ENCODE results near the gene NEUROG1. TPM values are rescaled to one million over a fixed set of nuclear protein-coding genes. Genes with fewer than 3 reads are reported as not detected.

Gene NEUROG1
- polyA plus RNA-seq, 3 donors: not detected

GRCh38 chr5:135504376-135504775 is 31.4 kb downstream of the NEUROG1 start:
- H3K36me3 Mint-ChIP-seq: peaks cover 0 to 2% of the 10 kb centered on the region in 2 donors
- peaks cover 31 to 46% (median 38%) of the 10 kb centered on the region in 3 donors for H3K27me3 Mint-ChIP-seq (ENCODE audit: low read depth in 3 of 3)
- Histone ChIP-seq H4K20me1 (ENCODE audit: insufficient read depth, low read length) (no peaks in the 10 kb centered on the region), H2AFZ (ENCODE audit: insufficient read depth, low read depth, low read length, poor library complexity, severe bottlenecking) (no peak overlapping the region), H3K4me1 (ENCODE audit: control insufficient read depth in 1 of 2, insufficient read depth in 2 of 2, low read length in 2 of 2) (no peaks in the 10 kb centered on the region), H3K27me3 (ENCODE audit: control insufficient read depth in 2 of 2, insufficient read depth in 2 of 2, low read length in 2 of 2) (peaks cover 34 to 42% of the 10 kb centered on the region in 2 donors), H3K9me3 (replicated peaks in 1 of 2; ENCODE audit: control insufficient read depth in 1 of 2, insufficient read depth in 1 of 2, low read length in 2 of 2) (peaks cover 0 to under 1% of the 10 kb centered on the region in 2 donors), H3K36me3 (replicated peaks in 1 of 2; ENCODE audit: control insufficient read depth in 1 of 2, insufficient read depth in 2 of 2, low read length in 2 of 2) (no peaks in the 10 kb centered on the region), H3K9ac (ENCODE audit: insufficient read depth, low read length, poor library complexity, severe bottlenecking) (no peak overlapping the region), H3K4me2 (replicated peaks; ENCODE audit: extremely low read depth, low read length, poor library complexity, severe bottlenecking) (no peak overlapping the region), H3K27ac (ENCODE audit: low read depth in 1 of 2, low read length in 2 of 2) (no peak overlapping the region), H3K79me2 (ENCODE audit: insufficient read depth, low read length) (no peaks in the 10 kb centered on the region), H3K4me3 (replicated peaks in 1 of 3; ENCODE audit: low read depth in 2 of 3, low read length in 3 of 3) (no peak overlapping the region)
- no peak overlapping the region for H3K4me3 Mint-ChIP-seq
- H3K27ac Mint-ChIP-seq: no peak overlapping the region
- intact Hi-C loops (cut with micrococcal nuclease): no loop called here
- H3K4me1 Mint-ChIP-seq: peaks cover 4% of the 10 kb centered on the region
- no peaks in the 10 kb centered on the region for H3K9me3 Mint-ChIP-seq
- no peak for DNase-seq
- TF ChIP-seq CTCF (IDR thresholded peaks at IDR 0.05): no peak
- WGBS (ENCODE audit: insufficient coverage): 96% methylated on average over 3 of the region's 3 CpGs

GRCh38 chr5:135503871-135504270 is 31.9 kb downstream of the NEUROG1 start:
- no peaks in the 10 kb centered on the region for H3K79me2 ChIP-seq (ENCODE audit: insufficient read depth, low read length)
- no peak overlapping the region for H3K4me2 ChIP-seq (replicated peaks; ENCODE audit: extremely low read depth, low read length, poor library complexity, severe bottlenecking)
- Mint-ChIP-seq H3K27me3 (ENCODE audit: low read depth in 3 of 3) (peaks cover 26 to 44% (median 35%) of the 10 kb centered on the region in 3 donors), H3K27ac (no peak overlapping the region), H3K4me1 (peaks cover 4% of the 10 kb centered on the region), H3K4me3 (peak overlapping the region in 1 of 2 donors; percentile 15), H3K36me3 (peaks cover 0 to 2% of the 10 kb centered on the region in 2 donors), H3K9me3 (no peaks in the 10 kb centered on the region)
- WGBS (ENCODE audit: insufficient coverage): 91% methylated on average over 2 of the region's 4 CpGs
- DNase-seq: no peak
- no peaks in the 10 kb centered on the region for H3K4me1 ChIP-seq (ENCODE audit: control insufficient read depth in 1 of 2, insufficient read depth in 2 of 2, low read length in 2 of 2)
- no peak overlapping the region for H2AFZ ChIP-seq (ENCODE audit: insufficient read depth, low read depth, low read length, poor library complexity, severe bottlenecking)
- intact Hi-C loops (cut with micrococcal nuclease): no loop called here
- no peaks in the 10 kb centered on the region for H4K20me1 ChIP-seq (ENCODE audit: insufficient read depth, low read length)
- no peak overlapping the region for H3K9ac ChIP-seq (ENCODE audit: insufficient read depth, low read length, poor library complexity, severe bottlenecking)
- TF ChIP-seq CTCF (IDR thresholded peaks at IDR 0.05): no peak
- H3K27ac ChIP-seq (ENCODE audit: low read depth in 1 of 2, low read length in 2 of 2): no peak overlapping the region
- H3K9me3 ChIP-seq (replicated peaks in 1 of 2; ENCODE audit: control insufficient read depth in 1 of 2, insufficient read depth in 1 of 2, low read length in 2 of 2): no peaks in the 10 kb centered on the region
- no peak overlapping the region for H3K4me3 ChIP-seq (replicated peaks in 1 of 3; ENCODE audit: low read depth in 2 of 3, low read length in 3 of 3)
- H3K27me3 ChIP-seq (ENCODE audit: control insufficient read depth in 2 of 2, insufficient read depth in 2 of 2, low read length in 2 of 2): peaks cover 29 to 39% of the 10 kb centered on the region in 2 donors
- no peaks in the 10 kb centered on the region for H3K36me3 ChIP-seq (replicated peaks in 1 of 2; ENCODE audit: control insufficient read depth in 1 of 2, insufficient read depth in 2 of 2, low read length in 2 of 2)
